MV-4-11 (cell line): ENCODE results near the gene TSPOAP1.

Source experiments
- DNase-seq: peaks from one replicate; lab custom pipeline; 2025; lab: John Stamatoyannopoulos, UW

Gene TSPOAP1

DNA sequence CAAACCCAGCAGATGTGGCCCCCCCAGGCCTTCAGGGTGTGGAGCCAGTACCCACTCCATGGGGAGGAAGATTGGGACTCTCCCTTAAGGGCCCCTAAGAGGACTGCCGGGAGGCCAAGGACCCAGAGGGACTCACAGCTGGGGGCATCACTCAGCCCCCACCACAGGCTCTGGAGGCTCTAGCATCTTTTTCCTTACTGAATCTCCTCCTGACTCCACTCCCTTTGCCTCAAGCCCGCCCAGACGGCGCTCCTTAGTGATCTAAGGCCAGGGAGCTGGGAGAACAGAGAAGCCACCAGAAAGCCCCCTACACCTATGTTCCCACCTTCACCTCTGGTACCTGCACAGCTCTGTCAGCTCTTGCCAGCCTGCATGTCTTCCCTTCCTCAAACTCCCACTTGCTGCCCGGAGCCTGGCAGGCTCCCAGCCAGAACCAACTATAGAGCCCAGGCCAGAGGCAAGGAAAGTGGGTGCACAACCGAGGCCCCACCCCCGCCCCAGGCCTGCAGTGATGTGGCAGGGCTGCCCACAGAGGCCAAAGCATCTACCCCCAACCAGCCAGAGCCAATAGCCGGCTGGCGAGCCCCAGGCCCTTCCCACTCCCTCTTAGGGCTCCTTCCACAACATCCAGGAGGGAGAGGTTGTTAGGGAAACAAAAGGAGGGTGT lies 25.5 kb downstream of the TSPOAP1 start:
- DNase-seq = peak; percentile 80

DNA sequence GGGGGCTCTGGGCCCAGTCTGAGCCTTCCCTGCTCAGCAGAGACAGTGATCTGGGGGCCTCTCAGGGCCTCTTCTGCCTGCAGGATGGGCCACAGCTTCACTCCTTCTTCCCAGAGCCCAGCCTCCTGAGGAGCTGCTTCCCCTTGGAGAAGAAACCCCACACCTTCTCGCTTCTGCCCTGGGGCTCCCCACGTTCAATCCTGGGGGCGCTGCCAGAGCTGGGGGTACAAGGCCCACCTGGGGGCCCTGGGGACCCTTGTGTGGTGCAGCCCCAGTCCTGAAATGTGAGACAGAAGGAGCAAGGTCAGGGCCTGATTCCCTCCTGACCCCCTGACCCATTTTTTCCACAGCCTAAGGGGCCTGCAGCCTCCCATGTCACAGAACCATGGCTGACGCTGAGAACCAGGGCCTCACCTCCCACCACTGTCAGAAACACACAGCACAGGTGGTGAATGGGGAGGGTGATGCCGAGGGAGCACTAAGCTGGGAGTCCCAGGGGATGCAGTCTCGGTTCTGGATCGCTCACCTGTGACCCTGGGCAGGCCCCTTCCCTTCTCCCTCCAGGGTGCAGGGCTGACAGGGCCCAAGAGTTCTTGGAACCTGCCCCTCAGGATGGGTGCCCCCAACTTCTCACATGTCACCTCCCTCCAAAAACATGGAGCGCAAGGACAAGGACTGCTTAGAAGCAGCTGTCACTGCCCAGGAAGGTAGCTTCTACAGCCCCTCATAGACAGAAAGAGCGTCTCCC lies 26.2 kb downstream of the TSPOAP1 start:
- DNase-seq = no peak

DNA sequence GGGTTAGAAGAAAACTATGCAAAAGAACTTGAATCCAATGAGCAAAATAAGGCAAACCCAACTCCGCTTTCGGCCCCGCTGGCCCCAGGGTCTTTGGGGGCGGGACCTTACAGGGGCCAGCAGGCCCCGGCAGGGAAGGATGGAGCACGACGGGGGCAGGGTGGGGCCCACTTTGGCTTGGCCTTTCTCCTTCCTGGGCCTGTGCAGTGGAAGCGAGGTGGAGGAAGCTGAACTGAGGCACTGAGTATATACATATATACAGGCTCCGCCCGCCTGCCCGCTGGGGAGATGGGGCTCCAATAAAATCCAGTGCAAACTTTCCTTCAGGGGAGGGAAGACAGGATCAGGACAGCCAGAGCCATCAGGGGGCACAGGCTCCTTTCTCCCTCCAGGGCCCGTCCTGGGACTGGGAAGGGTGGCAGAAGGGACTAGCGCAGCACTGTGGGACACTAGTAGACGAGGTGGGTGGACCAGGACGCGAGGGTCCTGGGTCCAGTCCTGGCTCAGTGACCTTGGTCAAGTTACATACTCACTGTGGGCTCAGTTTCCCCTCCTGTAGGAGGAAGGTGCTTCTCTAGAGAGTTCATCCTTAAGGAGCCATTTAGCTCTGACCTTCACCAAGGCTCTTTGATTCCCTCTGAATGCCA lies 27.0 kb downstream of the TSPOAP1 start:
- no peak for DNase-seq

DNA sequence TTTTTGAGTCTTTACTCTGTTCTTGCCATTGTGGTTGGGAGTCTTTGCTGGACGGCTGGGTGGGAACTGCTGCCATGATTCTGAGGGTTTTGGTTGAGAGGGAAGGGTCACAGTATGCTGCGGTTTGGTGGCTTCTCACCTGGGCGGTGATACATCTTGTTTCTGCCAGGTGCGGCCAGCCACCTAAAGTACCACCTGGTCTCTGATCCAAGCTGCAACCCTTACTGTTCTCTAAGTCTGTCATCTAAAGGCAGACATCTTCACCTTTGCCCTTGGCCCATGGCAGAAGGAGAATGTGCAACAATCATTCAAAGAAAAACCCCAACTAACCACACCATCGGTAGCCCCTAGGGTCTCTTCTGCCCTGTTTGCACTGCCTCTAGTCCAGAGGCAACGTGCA lies 28.3 kb downstream of the TSPOAP1 start:
- DNase-seq = no peak

DNA sequence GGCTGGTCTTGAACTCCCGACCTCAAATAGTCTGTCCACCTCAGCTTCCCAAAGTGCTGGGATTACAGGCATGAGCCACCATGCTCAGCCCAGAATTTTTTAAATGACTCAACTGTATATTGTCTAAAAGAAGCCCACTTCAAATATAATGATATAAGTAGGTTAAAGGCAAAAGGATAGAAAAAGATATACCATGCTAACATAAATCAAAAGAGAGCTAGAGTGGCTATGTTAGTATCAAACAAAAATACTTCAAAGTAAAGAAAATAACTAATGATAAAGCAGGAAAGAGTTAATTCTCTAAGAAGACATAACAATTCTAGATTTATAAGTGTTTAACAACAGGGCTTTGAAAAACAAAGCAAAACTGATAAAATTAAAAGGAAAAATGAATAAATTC lies 34.6 kb downstream of the TSPOAP1 start:
- DNase-seq = no peak

DNA sequence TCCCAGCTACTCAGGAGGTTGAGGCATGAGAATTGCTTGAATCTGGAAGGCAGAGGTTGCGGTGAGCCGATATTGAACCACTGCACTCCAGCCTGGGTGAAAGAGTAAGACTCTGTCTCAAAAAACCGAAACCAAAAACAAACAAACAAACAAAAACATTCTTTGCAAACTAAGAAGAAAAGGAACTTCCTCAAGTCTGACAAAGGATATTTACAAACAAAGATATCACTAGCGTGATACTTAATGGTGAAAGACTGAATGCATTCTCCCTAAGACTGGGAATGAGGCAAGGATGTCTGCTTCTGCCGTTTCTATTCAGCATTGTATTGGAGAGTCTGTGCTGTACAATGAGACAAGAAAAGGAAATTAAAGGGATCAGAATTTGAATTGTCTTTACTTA lies 37.3 kb downstream of the TSPOAP1 start:
- no peak for DNase-seq

DNA sequence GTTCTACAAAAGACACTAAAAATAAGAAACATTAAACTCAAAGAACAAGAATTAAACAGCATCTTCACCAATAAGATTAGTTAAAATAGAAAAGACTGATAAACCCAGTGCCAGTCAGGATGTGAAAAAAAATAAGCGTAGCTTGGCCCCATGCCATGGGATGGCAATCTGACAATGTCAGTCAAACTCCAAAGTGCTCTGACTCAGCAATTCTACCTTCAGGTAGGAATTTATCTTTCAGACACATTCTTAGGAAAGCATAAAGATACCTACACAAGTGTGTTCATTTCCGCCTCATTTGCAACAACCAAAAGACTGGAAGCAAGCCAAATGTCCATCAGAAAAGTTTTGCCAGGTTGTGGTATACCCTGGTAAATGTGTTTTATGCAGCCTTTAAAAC lies 38.7 kb downstream of the TSPOAP1 start:
- no peak for DNase-seq

DNA sequence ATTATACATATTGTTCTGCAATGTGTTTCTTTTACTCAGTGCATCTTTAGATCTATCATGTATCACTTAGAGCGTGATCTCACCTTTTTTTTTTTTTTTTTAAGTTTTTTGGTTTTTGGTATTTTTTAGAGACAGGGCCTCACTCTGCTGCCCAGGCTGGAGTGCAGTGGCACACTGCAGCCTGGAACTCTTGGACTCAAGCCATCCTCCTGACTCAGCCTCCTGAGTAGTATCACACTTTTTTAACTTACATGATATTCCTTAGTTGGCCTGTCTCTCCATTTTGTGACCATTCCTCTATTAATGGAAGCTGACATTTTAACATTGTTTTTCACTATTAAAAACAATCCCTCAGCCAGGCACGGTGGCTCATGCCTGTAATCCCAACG lies 43.2 kb downstream of the TSPOAP1 start:
- no peak for DNase-seq

DNA sequence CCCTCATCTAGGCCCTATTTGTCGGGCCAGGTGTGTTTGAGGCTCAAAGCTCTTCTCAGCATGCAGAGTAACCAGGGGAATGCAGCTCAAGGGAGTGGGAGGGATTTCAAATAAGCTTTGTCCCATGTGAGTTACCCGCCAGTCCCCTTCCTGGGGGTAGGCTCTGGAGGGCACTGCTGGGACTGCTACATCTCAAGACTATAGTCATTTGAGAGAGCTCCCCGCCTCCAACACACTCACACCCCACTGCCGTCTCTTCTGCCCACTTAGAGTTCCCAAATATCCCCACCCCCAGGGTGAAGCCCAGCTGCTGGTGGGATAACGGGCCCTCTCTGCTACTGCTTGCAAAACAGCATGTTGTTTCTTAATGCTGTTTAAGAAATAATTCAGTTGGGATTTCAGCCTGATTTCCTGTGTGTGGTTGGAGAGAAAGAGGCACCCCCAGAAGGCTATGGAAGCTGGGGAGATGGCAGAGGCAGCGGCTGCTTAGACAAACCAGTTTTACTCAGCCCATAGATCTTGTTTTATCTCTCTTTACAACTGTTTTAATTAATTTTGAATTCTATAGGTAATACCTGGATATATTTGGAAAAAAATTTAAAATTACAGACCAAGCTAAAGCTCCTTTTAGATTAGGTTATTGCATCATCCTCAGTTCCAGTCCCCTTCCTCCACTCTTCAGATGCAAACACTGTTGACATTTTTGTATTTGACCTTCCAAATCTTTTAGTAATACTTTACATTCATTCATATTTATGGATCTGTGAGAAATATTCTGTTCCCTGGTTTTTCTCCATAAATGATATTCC lies 43.8 kb downstream of the TSPOAP1 start:
- DNase-seq = peak; percentile 99

DNA sequence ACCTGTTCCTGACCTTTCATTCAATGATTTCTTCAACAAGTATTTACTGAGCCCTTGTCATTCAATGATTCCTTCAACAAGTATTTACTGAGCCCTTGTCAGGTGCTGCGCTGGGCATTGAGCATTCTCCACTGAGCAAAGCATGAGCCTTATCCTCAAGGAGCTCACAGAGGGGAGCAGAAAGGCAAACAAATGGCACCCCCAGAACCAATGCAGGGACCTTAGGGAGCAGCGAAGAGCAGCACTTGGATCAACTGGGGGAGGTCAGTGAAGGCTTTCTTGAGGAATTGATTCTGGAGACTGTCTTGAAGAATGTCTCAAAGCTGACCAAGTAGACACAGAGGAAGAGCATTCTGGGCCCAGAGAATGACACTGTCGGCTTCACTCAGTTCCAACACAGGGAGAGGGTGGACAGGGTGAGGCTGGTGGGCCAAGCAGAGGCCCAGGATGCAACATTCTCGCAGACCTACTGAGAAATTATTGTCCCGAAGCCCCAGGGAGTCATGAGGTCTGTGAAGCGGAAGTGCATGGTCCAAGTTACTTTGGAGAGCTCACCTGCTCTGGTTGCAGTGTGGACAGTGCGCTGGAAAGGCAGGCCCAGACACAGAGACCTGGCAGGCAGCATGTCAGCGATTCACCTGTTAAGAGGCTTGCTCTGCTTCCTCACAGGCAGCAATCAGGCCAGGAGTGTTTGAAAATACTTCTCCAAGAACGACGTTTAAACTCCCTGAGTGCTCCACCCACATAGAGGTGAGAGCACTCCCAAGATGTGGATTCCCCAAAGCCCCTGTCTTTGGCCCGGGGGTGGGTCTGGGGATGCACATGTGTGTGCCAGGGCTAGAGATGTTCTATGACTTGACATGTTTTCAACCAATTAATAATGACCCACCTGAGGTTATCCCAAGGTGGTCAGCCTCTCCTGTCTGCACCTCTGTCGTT lies 44.7 kb downstream of the TSPOAP1 start:
- DNase-seq = no peak

DNA sequence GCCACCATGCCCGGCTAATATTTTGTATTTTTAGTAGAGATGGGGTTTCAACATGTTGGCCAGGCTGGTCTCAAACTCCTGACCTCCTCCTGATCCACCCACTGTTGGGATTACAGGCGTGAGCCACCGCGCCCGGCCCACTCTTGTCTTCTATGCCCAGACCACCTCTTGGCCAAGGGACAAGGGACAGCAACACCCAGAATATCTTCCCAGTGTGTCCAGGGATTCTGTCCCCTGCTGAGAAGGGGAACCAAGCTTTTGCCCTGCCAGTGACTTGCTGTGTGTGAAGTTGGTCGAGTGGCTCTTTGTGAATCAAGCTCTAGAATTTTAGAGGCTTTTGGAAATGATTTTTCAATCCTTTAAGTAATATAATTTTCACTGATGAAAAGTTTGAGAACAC lies 46.2 kb downstream of the TSPOAP1 start:
- DNase-seq = no peak

DNA sequence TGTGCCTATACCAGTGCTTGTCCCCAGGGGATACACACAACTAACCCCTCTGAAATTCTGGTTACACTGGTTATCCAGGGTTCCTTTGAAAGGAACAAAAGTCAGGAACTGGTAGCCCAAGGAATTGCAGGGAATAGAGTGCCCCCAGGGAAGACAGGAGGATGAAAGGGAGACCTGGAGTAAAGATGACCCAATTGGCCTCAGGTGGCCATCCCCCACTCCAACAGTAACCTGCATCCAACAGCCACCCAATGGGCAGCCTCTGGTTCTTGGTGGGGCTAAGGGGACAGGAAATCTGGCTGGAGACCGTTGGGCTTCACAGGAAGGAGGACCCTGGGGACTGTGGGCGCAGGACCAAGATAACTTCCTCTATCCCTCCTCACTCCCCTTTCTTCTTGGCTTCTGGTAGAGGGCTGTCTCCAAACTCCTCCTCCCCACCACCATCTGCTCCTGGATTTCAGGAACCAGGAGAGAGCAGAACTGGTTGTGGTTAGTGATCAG lies 47.0 kb downstream of the TSPOAP1 start:
- peak; percentile 99 for DNase-seq

DNA sequence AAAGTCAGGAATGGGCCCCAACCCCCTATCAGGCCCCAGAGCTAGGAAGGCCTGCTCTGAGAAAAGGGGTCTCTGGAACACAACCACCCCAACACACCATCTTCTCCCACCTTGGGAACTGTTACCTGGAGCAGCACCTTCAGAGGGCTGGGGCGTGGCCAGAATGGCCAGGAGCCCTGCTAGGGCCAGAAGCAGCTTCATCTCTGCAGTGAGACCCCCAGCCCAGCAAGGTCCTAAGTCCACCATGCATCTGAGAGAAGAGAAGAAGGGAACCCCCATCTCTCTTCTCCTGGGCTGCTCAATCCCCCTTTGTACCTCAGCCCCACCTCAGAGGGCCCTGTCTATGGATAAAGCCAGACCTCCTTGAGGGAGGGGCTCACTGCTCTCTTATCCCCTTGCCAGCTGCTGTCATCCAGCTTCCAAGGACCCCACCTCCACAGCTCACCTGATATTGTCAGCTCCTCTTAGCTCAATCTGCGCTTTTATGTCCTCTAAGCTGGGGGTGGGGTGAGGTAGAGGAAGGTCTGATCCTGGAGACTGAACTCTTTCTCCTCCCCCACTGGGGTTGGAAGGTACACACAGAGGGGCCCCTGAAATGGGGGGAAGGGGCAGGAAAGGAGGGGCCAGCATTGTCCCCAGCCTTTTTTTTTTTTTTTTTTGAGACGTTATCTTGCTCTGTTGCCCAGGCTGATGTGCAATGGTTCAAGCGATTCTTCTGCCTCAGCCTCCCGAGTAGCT lies 47.9 kb downstream of the TSPOAP1 start, which contains the start of gene MPO:
Gene MPO, minus strand, starts transcription at position 456 of the 738 bp plus-strand sequence. Its CDS starts 177 bp downstream, at position 279.
- DNase-seq = no peak

DNA sequence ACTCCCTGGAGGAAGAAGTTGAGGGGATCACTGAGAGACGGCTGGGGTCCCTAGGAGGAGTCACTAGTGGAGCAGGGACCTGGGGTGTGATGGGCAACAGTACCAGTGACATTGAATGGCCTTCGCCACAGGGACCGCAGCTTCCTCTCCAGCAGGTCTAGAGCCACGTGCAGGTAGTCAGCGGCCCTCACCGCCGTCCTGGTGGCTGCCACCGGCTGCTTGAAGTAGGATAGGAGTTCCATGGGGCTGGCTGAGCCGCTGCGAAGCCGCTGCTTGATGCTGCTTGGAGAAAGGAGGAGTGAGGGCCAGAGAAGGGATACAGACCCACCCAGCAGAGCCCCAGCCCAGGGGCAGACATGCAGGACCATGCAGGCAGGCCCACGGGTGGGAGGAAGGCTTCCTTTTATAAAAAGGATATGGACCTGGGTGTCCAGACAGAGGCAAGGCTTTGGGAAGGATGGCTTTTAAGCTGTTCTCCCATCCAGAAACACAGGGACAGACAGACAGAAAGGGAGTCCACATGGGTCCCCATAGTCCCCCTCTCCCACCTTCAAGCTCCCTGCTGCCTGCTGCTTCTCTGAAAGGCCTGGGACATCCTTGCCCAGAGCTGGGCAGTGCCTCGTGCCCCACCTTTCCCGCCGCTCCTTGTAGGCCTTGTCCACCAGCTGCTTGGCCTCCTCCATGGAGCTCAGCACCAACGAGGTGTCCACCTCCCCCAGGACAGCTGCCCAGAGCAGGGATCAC lies 48.7 kb downstream of the TSPOAP1 start:
- DNase-seq = no peak

DNA sequence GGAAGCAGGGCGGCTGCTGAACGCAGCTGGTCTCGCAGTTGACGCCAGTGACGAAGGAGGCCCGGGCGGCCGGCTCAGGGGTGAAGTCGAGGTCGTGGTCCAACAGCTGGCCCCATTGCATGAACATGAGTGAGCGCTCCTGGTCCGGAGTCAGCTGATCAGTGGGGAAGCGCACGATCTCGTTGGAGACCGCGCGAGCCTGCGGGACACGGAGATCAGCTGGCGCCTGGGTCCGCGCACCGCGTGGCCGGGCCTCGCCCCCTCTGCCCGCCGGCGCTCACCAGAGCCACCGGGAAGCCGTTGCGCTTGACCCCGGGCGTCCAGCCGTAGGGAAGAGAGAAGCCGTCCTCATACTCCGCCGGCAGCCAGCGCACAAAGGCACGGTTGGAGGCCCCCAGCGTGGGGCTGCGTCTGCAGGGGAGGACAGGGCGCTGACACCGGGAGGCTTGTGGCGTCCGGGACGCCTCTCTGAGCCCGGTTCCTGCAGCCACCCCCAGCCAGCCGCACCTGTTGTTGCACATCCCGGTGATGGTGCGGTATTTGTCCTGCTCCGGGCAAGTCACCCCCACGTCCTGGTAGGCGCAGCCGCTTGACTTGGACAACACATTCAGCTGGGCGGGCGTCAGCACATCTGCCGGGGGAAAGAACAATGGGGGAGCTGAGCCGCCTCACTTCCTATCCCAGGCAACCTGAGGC lies 49.4 kb downstream of the TSPOAP1 start:
- no peak for DNase-seq

DNA sequence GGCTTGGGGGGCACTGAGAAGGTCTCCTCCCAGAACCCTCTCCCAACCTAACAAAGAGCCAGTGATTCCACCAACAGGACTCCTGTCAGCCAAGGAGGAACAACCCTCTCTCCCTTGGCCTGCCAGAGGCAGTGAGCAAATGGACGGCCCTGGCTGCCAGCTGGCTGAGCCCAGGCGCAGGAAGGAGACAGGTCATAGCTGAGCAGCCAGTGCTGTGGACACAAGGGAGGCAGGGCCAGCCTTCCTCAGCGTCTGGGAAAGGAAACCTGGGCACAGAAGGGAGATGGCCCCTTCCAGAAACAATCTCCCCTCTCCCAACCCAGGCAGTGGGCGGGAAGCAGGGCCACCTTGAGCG lies 50.0 kb downstream of the TSPOAP1 start:
- DNase-seq = no peak

DNA sequence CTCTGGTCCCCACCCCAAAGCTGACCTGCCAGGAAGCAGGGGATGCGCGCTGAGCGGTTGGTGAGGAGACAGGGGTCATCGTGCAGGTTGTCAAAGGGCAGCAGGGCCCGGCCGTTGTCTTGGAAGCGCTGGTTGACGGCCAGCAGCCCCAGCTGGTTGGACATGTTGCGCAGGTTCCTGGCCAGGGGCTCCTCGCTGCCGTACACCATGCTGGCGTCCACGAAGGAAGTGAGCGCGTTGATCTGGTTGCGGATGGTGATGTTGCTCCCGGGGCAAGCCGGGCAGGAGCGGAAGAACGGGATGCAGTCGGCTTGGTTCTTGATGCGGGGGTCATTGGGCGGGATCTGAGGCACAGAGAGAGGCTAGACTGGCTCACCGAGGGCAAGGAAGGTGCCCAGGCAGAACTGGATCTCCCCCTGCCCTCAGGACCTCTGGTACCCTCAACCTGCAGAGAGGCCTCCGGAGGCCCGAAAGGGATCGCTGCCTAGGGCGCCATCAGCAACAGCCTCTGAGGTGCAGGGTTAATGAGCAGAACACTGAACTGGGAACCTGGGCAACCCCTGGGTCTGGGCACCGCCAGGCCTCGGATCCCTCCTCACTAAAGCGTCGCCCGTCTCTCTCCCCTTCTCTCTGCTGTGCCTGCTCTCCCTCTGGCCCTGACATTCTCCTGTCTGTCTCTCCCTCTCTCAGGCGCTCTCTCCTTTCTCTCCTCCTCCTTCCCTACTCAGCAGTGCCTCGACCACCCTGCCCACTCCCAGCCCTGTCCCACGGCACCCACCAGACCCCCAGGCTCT lies 50.6 kb downstream of the TSPOAP1 start:
- DNase-seq = no peak

DNA sequence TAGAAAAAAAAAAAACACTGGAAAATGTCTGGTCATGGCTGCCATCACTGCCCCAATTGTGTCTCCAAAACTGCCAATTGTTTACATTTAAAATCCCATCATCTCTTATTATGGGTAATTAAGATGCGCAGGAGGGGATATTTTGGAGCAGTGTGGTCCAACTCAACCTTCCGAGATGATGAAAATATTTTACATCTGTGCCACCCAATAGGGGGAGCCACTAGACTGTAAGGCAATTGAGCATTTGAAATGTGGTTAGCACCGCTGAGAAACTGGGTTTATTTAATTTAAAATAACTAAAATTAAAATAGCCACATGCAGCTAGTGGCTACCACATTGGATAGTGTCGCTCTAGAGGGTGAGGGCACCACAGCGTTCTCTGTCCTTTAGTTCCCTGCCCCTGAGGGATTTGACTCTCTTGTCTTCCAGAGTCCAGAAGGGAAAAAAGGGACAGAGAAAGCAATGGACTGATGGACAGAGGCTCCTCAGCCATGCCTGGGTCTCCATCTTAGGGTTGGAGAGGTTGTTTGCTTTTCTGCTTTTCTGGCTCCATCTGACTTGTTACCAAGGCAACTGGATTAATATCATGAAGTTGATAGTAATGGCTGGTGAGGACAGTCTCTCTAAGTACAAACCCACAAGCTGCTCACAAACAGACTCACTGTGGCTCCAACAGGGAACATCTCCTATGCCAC lies 51.3 kb downstream of the TSPOAP1 start:
- peak; percentile 82 for DNase-seq
